Neural crest cell (in vitro differentiated cells): ENCODE measurements around the gene SGK1. TPM values are rescaled to one million over a fixed set of nuclear protein-coding genes. Genes with fewer than 3 reads are reported as not detected.

Experiments
- DNase-seq: peaks from one replicate; pipeline ENCODE4 v3.0.0; 2021; ENCODE audit warnings: low read depth, mixed read lengths, low spot score
- H3K27ac Mint-ChIP-seq: one replicate; pipeline ENCODE4 v1.8.0; 2021; ENCODE audit warnings: mild to moderate bottlenecking, mixed read lengths; ENCODE audit not compliant: unreplicated experiment
- H3K27me3 Mint-ChIP-seq: 2 replicates; pipeline ENCODE4 v1.8.0; 2021; ENCODE audit warnings: low read depth, mild to moderate bottlenecking, mixed read lengths
- H3K36me3 Mint-ChIP-seq: 2 replicates; pipeline ENCODE4 v1.8.0; 2021; ENCODE audit warnings: low read depth, mild to moderate bottlenecking, mixed read lengths
- H3K4me1 Mint-ChIP-seq: 2 replicates; pipeline ENCODE4 v1.8.0; 2021; ENCODE audit warnings: mixed read lengths
- H3K4me3 Mint-ChIP-seq: one replicate; pipeline ENCODE4 v1.8.0; 2021; ENCODE audit warnings: mild to moderate bottlenecking, mixed read lengths
- H3K9me3 Mint-ChIP-seq: 2 replicates; pipeline ENCODE4 v1.8.0; 2021; ENCODE audit warnings: mixed read lengths
- total RNA-seq: library from RNA; stranded (reverse); gene quantifications from 2 replicates; pipeline ENCODE4 v1.2.1, GENCODE V29; 2021
- TF ChIP-seq, protein P1 (sequence below): fragments of 200-600 bp; sonication (generic); conservative IDR thresholded peaks from 2 replicates; pipeline ENCODE4 v1.5.0; 2021; ENCODE audit warnings: antibody characterized with exemption, mild to moderate bottlenecking

Gene SGK1
- total RNA-seq, 1 donor from 2014 or later = 5.9 TPM

DNA sequence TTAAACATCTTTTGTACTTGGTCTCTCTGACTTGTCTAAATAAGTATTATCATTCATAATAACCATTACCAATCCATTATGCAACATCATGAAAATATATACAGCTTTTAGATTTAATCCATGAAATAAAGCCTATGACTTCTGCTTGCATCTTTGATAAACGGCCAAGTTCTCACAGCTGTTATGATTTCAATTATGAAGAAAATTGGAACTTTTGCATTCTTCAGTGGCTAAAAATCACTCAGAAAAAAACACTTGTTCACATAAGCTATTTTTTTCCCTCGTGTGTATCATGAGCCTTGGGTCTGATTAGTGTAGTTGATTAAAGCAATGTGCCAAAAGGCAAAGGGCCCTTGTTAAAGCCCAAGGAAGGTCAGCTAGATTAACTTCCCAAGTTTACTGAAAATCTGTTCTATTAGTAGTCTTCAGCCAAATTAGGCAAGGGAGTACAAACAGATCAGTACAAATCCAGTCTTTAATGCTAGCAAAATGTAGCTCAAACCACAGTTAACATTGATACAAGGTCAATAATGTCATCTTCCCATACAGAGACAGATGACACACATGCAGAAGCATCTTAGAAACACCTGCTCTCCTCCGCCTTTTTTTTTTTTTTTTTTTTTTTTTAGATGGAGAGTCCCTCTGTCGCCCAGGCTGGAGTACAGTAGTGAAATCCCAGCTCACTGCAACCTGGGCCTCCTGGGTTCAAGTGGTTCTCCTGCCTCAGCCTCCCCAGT is 69.9 kb downstream of the SGK1 start:
- no peak overlapping the region for H3K4me3 Mint-ChIP-seq
- H3K4me1 Mint-ChIP-seq = no peaks in the 10 kb centered on the region
- H3K27me3 Mint-ChIP-seq = no peaks in the 10 kb centered on the region
- H3K36me3 Mint-ChIP-seq = no peaks in the 10 kb centered on the region
- peaks cover 2% of the 10 kb centered on the region for H3K9me3 Mint-ChIP-seq
- DNase-seq = no peak
- H3K27ac Mint-ChIP-seq = no peak overlapping the region
- TF ChIP-seq, protein P1, sequence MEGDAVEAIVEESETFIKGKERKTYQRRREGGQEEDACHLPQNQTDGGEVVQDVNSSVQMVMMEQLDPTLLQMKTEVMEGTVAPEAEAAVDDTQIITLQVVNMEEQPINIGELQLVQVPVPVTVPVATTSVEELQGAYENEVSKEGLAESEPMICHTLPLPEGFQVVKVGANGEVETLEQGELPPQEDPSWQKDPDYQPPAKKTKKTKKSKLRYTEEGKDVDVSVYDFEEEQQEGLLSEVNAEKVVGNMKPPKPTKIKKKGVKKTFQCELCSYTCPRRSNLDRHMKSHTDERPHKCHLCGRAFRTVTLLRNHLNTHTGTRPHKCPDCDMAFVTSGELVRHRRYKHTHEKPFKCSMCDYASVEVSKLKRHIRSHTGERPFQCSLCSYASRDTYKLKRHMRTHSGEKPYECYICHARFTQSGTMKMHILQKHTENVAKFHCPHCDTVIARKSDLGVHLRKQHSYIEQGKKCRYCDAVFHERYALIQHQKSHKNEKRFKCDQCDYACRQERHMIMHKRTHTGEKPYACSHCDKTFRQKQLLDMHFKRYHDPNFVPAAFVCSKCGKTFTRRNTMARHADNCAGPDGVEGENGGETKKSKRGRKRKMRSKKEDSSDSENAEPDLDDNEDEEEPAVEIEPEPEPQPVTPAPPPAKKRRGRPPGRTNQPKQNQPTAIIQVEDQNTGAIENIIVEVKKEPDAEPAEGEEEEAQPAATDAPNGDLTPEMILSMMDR = no peak

DNA sequence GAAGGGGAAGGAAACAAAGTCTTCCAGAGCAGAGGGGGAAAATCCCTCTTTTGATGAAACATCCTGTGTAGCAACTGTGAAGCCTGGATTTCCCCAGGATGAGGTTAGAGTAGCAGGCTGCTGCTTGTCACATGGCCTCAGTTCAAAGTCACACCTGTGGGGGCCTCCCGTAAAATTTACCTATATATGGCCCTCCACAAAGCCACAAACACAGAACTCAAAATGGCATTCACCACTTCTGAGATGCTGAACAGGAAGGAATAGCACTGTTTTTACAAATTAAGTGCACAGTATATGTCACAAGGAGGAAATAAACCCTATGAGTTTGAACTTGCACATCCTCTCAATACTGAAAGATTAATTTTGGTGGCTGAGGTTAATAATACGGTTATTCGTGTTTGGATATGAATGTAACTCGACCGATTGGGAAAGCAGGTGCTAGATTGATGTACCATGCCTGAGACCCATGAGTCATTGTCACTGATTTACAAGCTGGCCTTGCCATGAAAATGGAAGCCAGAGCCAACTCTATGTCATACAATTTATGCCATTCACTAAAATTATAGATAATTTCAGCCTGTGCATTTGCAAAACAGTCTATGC is 70.6 kb downstream of the SGK1 start:
- TF ChIP-seq, protein P1 = no peak
- H3K4me3 Mint-ChIP-seq = no peak overlapping the region
- H3K36me3 Mint-ChIP-seq = no peaks in the 10 kb centered on the region
- no peak for DNase-seq
- peaks cover 2% of the 10 kb centered on the region for H3K9me3 Mint-ChIP-seq
- H3K4me1 Mint-ChIP-seq = no peaks in the 10 kb centered on the region
- no peak overlapping the region for H3K27ac Mint-ChIP-seq
- no peaks in the 10 kb centered on the region for H3K27me3 Mint-ChIP-seq

DNA sequence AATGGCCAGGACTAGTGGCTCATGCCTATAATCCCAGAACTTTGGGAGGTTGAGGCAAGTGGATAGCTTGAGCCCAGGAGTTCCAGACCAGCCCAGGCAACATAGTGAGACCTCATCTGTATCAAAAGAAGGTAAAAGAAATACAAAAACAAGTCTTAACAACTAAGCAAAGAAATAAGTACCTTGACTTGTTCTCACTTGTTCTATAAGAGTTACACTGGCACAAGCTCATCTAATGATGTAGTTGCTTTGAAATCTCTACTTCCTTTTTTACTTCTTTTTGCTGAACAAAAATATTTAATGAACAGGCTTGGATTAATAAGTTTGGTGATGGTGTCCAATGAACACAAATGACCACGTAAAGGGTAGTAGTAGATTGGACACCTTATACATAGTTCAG is 72.2 kb downstream of the SGK1 start:
- no peaks in the 10 kb centered on the region for H3K36me3 Mint-ChIP-seq
- H3K27ac Mint-ChIP-seq = no peak overlapping the region
- TF ChIP-seq, protein P1 = no peak
- DNase-seq = no peak
- peaks cover 5% of the 10 kb centered on the region for H3K9me3 Mint-ChIP-seq
- H3K4me1 Mint-ChIP-seq = no peaks in the 10 kb centered on the region
- H3K27me3 Mint-ChIP-seq = no peaks in the 10 kb centered on the region
- H3K4me3 Mint-ChIP-seq = no peak overlapping the region

DNA sequence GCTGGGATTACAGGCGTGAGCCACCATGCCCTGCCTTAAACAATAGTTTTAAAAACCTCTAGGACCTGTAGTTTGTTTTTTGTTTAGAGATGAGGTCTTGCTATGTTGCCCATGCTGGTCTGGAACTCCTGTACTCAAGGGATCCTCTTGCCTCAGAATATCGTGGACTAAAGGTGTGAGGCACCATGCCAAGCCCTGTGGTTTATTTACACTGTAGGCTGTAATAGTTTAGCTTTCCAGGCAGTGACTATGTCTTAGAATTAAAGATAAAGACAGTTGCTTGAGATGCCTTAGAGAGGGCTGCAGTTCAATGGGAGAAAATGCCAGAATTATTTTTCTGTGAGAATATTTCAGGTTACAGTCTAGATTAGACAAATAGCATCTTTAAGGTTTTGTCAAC is 72.9 kb downstream of the SGK1 start:
- DNase-seq = no peak
- no peaks in the 10 kb centered on the region for H3K36me3 Mint-ChIP-seq
- no peak overlapping the region for H3K27ac Mint-ChIP-seq
- H3K9me3 Mint-ChIP-seq = peaks cover 5% of the 10 kb centered on the region
- no peaks in the 10 kb centered on the region for H3K4me1 Mint-ChIP-seq
- no peaks in the 10 kb centered on the region for H3K27me3 Mint-ChIP-seq
- no peak overlapping the region for H3K4me3 Mint-ChIP-seq
- TF ChIP-seq, protein P1 = no peak

DNA sequence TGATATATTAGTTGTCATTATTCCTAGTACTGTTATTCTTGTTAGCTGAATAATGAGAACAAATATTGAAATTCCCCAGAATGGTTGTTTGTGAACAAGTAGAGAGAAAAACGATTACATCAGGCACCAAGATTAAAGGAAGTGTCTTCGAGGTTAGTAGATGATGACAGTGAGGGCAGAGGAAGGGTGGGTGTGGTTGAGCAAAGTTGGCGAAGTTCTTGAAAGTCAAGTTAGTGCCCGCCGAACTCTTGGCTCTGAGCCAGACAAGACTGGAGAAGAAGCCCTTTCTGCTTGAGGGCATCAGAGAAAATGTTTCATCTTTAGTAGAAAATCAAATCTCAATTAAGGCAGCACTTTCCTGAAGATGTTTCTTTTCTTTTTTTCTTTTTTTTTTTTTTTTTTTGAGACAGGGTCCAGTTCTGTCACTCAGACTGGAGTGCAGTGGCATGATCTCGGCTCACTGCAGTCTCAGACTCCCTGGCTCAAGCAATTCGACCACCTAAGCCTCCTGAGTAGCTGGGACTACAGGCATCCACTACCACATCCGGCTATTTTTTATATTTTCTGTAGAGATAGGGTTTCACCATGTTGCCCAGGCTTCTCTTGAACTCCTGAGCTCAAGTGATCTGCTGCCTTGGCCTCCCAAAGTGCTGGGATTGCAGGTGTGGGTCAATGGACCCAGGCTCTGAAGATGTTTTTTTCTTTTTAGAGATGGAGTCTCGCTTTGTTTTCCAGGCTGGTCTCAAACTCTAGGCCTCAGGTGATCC is 77.1 kb downstream of the SGK1 start:
- DNase-seq = no peak
- Mint-ChIP-seq H3K9me3 (peaks cover 7% of the 10 kb centered on the region), H3K27me3 (no peaks in the 10 kb centered on the region), H3K4me1 (peaks cover 4% of the 10 kb centered on the region), H3K27ac (no peak overlapping the region), H3K4me3 (no peak overlapping the region), H3K36me3 (no peaks in the 10 kb centered on the region)
- TF ChIP-seq, protein P1 = no peak
